ENCODE results near the gene ACTMAP.
A peak's percentile ranks its signal among the peaks of the same experiment; 100 is the strongest.

ACTMAP gene

DNA sequence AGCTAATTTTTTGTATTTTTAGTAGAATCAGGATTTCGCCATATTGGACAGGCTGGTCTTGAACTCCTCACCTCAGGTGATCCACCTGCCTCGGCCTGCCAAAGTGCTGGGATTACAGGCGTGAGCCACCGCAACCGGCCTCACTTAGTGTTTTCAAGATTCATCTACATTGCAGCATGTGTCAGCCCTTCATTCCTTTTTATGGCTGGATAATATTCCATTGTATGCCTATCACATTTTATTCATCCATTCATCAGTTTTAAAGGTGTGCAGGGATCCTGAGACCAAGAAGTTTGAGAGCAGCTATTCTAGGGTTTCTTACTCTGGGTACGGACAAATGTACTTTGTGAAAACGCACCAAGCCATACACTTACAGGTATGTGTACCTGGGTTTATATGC is 42.7 kb downstream of the ACTMAP start:
- Mint-ChIP-seq H3K4me1 (ENCODE audit: low read depth) (peaks cover 7% of the 10 kb centered on the region), H3K27ac (no peak overlapping the region), H3K4me3 (no peak overlapping the region), H3K27me3 (ENCODE audit: low read depth) (no peaks in the 10 kb centered on the region), H3K36me3 (ENCODE audit: low read depth) (peaks cover 29% of the 10 kb centered on the region), H3K9me3 (no peaks in the 10 kb centered on the region)

DNA sequence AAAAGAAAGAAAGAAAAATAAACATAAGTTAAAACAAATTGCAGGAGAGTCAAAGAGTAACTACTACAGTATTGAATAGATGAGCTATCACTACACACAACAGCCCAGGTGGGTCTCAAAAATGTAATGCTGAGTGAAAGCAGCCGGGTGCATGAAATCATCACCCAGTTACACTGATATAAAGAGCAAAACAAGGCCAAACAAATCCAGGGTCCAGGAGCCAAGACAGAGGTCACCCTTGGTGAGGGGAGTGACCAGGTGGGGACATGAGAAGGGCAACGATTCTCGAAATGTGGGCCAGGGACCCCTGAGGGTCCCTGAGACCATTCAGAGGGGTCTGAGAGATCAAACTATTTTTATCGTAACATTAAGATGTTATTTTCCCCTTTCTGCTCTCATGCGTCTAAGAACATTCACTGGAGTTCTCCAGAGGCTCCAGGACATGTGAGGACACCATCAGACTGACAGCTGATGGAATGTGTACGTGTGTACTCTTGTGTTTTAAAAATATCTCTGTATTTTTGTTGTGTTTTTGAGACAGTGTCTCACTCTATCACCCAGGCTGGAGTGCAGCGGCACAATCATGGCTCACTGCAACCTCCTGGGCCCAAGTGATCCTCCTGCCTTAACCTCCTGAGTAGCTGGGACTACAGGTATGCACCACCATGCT is 44.2 kb downstream of the ACTMAP start:
- no peaks in the 10 kb centered on the region for H3K4me1 Mint-ChIP-seq (ENCODE audit: low read depth)
- no peaks in the 10 kb centered on the region for H3K27me3 Mint-ChIP-seq (ENCODE audit: low read depth)
- H3K27ac Mint-ChIP-seq, result no peak overlapping the region
- H3K36me3 Mint-ChIP-seq (ENCODE audit: low read depth), result peaks cover 27% of the 10 kb centered on the region
- no peaks in the 10 kb centered on the region for H3K9me3 Mint-ChIP-seq
- H3K4me3 Mint-ChIP-seq, result no peak overlapping the region

DNA sequence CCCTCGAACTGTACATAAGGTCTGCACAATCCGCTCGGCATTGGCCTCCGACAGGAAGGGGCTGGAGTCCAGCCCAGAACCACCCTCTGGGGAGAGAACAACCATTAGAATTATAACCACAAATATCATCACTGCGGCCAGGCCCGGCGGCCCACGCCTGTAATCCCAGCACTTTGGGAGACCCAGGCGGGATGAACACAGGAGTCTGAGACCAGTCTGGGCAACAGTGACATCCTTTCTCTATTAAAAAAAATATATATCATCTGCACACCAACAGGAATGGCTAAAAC is 45.0 kb downstream of the ACTMAP start:
- Mint-ChIP-seq H3K4me1 (ENCODE audit: low read depth) (no peaks in the 10 kb centered on the region), H3K27ac (no peak overlapping the region), H3K4me3 (no peak overlapping the region), H3K36me3 (ENCODE audit: low read depth) (peaks cover 29% of the 10 kb centered on the region), H3K9me3 (no peaks in the 10 kb centered on the region), H3K27me3 (ENCODE audit: low read depth) (no peaks in the 10 kb centered on the region)

DNA sequence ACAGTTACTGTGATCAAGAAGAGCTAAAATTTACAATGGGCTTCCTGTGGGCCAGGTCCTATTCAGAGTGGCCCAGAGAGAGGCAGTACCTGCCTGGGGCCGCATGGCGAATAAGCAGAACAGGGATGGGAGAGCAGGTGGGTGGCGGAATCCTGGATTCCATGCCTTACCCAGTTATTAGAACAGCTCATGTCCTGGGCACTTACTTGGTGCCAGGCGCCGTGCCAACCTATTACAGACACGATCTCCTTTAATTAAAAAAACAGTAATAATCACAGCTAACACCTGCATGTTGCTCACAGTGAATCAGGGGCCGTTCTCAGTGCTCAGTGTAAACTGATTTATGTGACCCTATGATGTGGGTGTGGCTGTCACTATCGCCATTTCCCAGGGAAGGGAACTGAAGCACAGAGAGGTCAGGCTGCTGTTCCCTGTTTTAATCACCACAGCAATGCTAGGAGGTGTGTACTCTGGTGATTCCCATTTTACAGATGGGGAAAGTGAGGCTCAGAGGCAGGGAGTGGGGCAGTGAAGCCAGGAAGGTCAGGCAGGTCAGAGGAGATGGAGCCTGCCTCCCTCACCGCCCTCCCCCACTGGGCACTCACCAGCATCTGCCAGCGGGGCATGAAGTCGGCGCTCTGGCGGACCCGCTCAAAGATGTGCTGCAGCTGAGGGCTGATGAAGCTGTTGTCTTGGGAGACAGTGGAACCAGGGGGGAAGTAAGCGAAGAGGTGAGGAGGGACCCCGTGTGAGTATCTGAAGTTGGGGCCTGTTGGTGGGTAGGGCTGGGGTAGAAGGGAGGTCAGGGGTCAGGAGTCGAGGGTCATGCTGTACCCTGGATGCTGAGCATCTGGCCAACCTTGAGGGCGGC is 45.6 kb downstream of the ACTMAP start:
- H3K4me1 Mint-ChIP-seq (ENCODE audit: low read depth), result no peaks in the 10 kb centered on the region
- peaks cover 29% of the 10 kb centered on the region for H3K36me3 Mint-ChIP-seq (ENCODE audit: low read depth)
- H3K27ac Mint-ChIP-seq, result no peak overlapping the region
- no peak overlapping the region for H3K4me3 Mint-ChIP-seq
- H3K9me3 Mint-ChIP-seq, result no peaks in the 10 kb centered on the region
- no peaks in the 10 kb centered on the region for H3K27me3 Mint-ChIP-seq (ENCODE audit: low read depth)

DNA sequence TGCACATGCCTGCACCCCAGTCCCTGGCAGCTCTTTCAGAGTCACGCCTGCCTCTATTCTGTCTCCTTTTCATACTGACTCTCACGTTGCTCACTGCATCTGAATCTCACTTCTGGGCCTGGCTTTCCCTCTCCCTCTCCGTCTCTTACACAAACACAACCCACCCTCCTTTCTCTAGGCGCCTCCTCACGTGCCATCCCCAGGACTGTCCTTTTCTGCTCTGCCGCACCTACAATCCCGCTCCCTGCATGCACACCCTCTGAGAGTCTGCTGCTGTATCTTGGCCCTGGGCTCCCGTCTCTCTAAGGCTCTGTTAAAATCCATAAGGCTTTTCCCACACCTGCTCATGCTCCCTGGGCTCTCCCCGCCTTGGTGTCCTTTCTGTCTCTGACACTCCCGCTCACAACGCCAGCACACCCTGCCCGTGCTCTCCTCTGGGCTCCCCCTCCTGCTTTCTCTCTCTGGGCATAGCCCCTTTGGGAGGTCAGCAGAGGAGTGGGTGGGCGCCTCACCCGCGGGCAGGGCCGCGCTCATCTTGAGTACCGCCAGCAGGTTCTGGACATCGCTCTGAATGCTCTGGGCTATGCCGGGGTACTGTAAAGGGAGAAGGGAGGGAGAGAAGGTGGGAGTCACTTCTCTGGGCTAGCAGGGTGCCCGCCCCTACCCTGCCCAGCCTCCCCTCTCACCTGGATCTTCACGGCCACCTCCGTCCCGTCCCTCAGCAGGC is 47.1 kb downstream of the ACTMAP start:
- Mint-ChIP-seq H3K27me3 (ENCODE audit: low read depth) (no peaks in the 10 kb centered on the region), H3K36me3 (ENCODE audit: low read depth) (peaks cover 28% of the 10 kb centered on the region), H3K27ac (no peak overlapping the region), H3K4me3 (no peak overlapping the region), H3K4me1 (ENCODE audit: low read depth) (no peaks in the 10 kb centered on the region), H3K9me3 (no peaks in the 10 kb centered on the region)

DNA sequence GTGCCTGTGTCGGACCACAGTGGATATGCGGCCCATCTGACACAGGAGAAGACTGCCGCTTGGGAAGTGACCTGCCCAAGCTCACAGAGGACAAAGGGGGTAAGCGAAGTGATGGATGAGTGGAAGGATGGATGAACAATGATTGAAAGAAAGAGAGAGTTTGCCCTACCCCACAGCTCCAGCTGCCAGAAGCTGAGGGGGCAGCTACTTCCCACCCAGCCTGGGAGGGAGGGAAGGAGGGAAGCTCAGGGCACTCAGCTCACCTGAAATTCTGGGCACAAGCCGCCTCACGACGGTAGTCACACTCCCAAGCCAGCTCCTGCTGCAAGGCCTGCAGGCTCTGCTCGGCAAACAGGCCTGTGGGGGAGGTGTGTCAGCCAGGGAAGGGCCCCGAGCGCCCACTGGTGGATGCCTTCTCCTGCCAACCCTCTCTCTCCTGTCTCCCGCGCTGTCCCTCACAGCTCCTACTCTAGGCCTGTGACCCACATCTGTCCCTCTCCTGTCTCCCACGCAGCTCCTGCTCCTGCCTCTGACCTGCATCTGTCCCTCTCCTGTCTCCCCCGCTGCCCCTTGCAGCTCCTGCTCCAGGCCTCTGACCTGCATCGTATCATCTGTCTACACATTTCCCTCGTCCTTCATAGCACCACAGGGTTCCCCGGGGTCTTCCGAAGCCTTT is 47.8 kb downstream of the ACTMAP start:
- Mint-ChIP-seq H3K9me3 (no peaks in the 10 kb centered on the region), H3K27me3 (ENCODE audit: low read depth) (no peaks in the 10 kb centered on the region), H3K4me3 (no peak overlapping the region), H3K4me1 (ENCODE audit: low read depth) (no peaks in the 10 kb centered on the region), H3K27ac (no peak overlapping the region), H3K36me3 (ENCODE audit: low read depth) (peaks cover 28% of the 10 kb centered on the region)

DNA sequence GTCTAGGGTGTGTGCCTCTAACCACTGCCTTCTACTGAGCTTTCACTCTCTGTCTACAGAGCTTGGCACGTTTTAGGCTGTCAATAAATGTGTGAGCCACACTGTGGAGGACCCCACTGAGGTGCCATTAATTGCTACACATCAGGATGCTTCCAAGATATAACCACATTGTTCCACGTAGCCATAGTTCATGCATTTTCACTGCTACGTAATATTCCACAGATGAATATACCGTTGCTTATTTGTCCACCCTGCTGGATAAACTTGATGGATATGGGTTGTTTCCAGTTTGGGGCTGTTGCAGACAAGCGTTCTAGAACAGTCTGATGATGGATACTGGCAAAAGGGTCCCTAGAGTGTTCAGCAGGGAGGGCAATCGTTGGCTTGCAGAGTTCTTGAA is 48.5 kb downstream of the ACTMAP start:
- H3K27me3 Mint-ChIP-seq (ENCODE audit: low read depth), result no peaks in the 10 kb centered on the region
- peaks cover 27% of the 10 kb centered on the region for H3K36me3 Mint-ChIP-seq (ENCODE audit: low read depth)
- no peak overlapping the region for H3K27ac Mint-ChIP-seq
- no peak overlapping the region for H3K4me3 Mint-ChIP-seq
- no peaks in the 10 kb centered on the region for H3K4me1 Mint-ChIP-seq (ENCODE audit: low read depth)
- no peaks in the 10 kb centered on the region for H3K9me3 Mint-ChIP-seq

DNA sequence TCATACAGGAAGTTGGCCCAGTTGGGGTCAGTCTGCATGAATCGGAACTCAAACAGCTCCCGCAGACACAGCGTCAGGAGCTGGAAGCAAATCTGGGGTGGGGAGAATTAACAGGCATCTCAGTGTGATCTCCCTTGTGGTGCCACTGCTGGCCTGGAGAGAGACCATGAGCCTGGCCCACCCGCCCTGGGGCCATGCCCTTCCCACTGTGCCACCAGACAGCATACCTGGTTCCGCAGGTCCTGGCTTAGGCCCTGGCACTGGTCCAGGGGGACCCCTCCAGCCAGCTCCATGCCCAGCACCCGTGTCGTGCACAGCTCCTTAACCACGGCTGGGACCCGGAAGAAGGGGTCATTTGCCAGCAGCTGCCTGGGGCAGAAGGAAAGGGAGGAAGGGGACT is 50.2 kb downstream of the ACTMAP start:
- H3K4me3 Mint-ChIP-seq, result no peak overlapping the region
- H3K27me3 Mint-ChIP-seq (ENCODE audit: low read depth), result no peaks in the 10 kb centered on the region
- H3K4me1 Mint-ChIP-seq (ENCODE audit: low read depth), result no peaks in the 10 kb centered on the region
- H3K9me3 Mint-ChIP-seq, result no peaks in the 10 kb centered on the region
- no peak overlapping the region for H3K27ac Mint-ChIP-seq
- H3K36me3 Mint-ChIP-seq (ENCODE audit: low read depth), result peaks cover 27% of the 10 kb centered on the region

DNA sequence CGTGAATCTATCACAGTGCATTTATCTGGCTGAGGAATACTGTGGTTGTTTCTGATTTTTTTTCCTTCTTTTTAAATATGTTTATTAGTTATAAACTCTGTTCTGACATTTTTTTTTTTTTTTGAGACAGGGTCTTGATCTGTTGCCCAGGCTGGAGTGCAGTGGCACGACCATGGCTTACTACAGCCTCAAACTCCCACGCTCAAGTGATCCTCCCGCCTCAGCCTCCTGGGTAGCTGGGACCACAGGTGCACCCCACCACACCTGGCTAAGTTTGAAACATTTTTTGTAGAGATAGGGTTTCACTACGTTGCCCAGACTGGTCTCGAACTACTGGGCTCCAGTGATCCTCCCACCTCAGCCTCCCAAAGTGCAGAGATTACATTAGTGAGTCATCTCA is 53.3 kb downstream of the ACTMAP start:
- H3K27ac Mint-ChIP-seq, result no peak overlapping the region
- H3K36me3 Mint-ChIP-seq (ENCODE audit: low read depth), result peaks cover 14% of the 10 kb centered on the region
- H3K9me3 Mint-ChIP-seq, result no peaks in the 10 kb centered on the region
- no peaks in the 10 kb centered on the region for H3K27me3 Mint-ChIP-seq (ENCODE audit: low read depth)
- no peaks in the 10 kb centered on the region for H3K4me1 Mint-ChIP-seq (ENCODE audit: low read depth)
- H3K4me3 Mint-ChIP-seq, result no peak overlapping the region

DNA sequence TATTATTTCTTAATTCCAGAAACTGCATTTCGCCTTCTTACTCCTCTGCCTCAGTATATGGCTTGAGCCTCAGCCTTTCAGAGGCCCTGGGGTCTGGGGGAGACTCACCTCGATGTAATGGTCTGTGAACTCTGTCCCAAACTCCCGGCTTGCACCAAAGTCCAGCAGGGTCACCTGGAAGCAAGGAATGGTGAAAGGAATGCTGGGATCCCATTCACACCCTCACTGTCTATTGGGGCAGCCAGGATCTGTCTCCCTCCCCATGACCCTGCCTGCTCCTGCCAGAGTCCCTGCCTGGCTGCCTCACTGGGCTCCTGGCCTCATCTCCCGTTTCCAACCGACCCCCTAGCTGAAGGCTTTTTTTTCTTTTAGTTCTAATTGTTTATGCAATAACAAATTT is 54.4 kb downstream of the ACTMAP start:
- Mint-ChIP-seq H3K27ac (no peak overlapping the region), H3K4me1 (ENCODE audit: low read depth) (peaks cover 3% of the 10 kb centered on the region), H3K36me3 (ENCODE audit: low read depth) (peaks cover 12% of the 10 kb centered on the region), H3K9me3 (no peaks in the 10 kb centered on the region), H3K4me3 (no peak overlapping the region), H3K27me3 (ENCODE audit: low read depth) (no peaks in the 10 kb centered on the region)

DNA sequence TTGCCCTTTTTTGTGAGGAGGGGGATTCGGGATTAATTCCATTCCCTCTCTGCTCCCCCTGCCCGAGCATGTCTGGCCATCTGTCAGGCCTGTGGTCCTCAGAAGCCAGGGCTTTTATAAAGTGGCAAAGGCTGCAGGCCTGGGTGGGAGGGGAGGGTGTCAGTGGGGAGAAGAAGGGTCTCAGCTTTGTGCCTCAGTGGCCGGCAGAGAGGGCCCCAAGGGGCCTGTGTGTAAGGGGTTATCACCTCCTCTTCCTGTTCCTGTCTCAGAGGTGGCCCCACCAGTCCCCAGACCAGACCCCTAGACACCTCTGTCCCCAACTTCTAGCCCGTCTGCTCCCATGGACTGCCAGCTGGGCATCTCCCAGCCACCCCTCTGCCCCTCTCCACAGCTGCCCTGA is 56.4 kb downstream of the ACTMAP start:
- no peaks in the 10 kb centered on the region for H3K27me3 Mint-ChIP-seq (ENCODE audit: low read depth)
- H3K27ac Mint-ChIP-seq, result no peak overlapping the region
- H3K4me3 Mint-ChIP-seq, result no peak overlapping the region
- no peaks in the 10 kb centered on the region for H3K9me3 Mint-ChIP-seq
- peaks cover 3% of the 10 kb centered on the region for H3K4me1 Mint-ChIP-seq (ENCODE audit: low read depth)
- peaks cover 4% of the 10 kb centered on the region for H3K36me3 Mint-ChIP-seq (ENCODE audit: low read depth)

DNA sequence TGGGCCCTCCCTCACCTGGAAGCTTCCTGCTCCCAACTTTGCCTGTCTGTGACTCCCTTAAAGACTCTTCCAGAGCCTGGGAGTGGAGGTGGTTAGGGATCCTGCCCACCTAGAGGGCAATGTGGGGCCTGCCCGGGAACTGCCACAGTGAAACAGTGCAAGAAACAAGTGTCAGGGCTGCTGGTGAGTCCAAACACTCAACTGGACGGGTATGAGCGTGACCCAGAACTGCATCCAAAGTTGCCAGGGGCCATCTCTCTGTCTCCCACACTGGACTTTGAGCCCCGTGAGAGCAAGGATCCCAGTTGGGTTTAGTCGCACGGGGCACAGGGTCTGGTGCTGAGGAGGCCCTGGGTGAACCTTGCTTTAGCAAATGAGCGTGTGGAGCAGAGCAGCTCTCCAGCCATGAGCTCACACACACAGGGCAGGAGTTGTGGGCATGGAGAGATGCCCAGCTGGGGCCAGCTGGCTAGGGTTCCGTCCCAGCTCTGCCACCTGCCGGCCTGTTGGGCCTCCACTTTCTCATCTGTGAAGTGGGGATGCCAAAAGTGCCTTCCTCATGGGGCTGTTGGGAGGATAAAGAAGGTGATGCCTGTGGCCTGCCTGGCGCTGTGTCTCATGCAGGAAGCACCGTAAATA is 57.0 kb downstream of the ACTMAP start:
- H3K9me3 Mint-ChIP-seq, result no peaks in the 10 kb centered on the region
- H3K27me3 Mint-ChIP-seq (ENCODE audit: low read depth), result no peaks in the 10 kb centered on the region
- peaks cover 3% of the 10 kb centered on the region for H3K4me1 Mint-ChIP-seq (ENCODE audit: low read depth)
- H3K27ac Mint-ChIP-seq, result no peak overlapping the region
- peaks cover 4% of the 10 kb centered on the region for H3K36me3 Mint-ChIP-seq (ENCODE audit: low read depth)
- no peak overlapping the region for H3K4me3 Mint-ChIP-seq

DNA sequence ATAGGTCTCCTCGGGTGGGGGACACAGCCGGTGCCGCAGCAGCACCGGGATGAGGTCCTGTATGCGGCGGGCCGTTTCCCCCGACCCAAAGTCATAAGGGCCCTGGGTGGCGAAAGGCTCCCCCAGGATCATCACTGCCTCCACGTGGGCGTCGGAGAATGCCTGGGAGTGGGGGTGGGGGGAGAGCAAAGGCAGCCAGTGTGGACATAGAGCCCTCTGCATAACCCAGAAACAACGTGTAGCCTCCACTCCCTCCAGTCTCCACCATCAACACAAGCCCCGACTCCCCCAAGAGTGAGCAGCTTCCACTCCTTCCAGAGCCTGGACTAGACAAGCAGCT is 58.1 kb downstream of the ACTMAP start:
- peaks cover 3% of the 10 kb centered on the region for H3K4me1 Mint-ChIP-seq (ENCODE audit: low read depth)
- no peaks in the 10 kb centered on the region for H3K9me3 Mint-ChIP-seq
- no peaks in the 10 kb centered on the region for H3K27me3 Mint-ChIP-seq (ENCODE audit: low read depth)
- peak overlapping the region; percentile 42 for H3K27ac Mint-ChIP-seq
- no peak overlapping the region for H3K4me3 Mint-ChIP-seq
- H3K36me3 Mint-ChIP-seq (ENCODE audit: low read depth), result peaks cover 4% of the 10 kb centered on the region

DNA sequence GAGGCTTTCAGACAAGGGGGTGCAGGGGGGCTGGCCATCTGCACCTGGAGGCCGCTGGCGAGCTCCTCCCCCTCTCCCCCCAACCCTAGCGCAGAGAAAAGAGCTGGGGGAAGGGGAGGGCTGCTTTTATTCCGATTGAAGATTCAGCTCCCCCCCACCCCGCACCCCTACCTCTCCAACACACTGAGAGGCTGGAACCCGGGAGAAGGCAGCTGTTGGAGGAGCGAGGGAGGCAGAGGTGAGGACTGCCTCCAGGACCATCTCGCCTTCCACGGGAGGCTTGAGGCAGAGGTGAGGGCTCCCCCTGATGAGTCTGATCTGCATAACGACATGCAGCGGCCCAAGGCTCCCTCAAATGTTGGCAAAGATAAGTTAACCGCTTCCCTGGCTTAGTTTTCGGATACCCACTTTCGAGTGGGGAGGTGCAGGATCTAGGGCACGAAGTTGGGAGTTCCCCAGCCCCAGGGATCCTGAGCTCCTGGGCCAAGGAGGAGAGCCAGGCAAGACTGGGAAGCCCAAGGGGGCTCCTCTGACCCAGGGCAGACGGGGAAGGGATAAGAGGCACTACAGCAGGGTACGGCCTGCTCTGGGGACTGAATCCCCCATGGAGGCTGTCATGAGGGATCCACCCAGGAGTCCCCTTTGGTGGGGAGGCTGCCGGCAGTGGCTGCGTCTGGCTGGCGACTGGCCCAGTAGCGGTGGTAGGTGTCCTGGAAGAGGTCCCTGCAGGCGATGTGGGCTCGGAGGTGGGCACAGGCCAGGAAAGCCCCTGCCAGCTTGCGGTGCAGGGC is 58.7 kb downstream of the ACTMAP start:
- Mint-ChIP-seq H3K27me3 (ENCODE audit: low read depth) (no peaks in the 10 kb centered on the region), H3K36me3 (ENCODE audit: low read depth) (peaks cover 4% of the 10 kb centered on the region), H3K9me3 (no peaks in the 10 kb centered on the region), H3K4me1 (ENCODE audit: low read depth) (peaks cover 3% of the 10 kb centered on the region), H3K27ac (peak overlapping the region; percentile 96), H3K4me3 (peak overlapping the region; percentile 48)
